ENCODE results near the gene KLF3. TPM values are rescaled to one million over a fixed set of nuclear protein-coding genes. Genes with fewer than 3 reads are reported as not detected.
A peak's percentile ranks its signal among the peaks of the same experiment; 100 is the strongest.

Gene KLF3
- total and polyA plus RNA-seq, 7 donors, result 29.2 to 64.0 (median 38.7) TPM

GRCh38 chr4:38735870-38736269, 71.9 kb downstream of the KLF3 start:
- WGBS, 2 donors, result 89 to 93% methylated on average over 3 of the region's 3 CpGs
- no peaks in the 10 kb centered on the region for H3K9me3 ChIP-seq
- H3K4me3 ChIP-seq, result no peak overlapping the region
- no peak overlapping the region for H3K27ac ChIP-seq
- H3K36me3 ChIP-seq, result no peaks in the 10 kb centered on the region
- DNase-seq, result no peak
- H3K4me1 ChIP-seq, result peaks cover 0 to 5% (median 3%) of the 10 kb centered on the region in 4 donors
- intact Hi-C loops (cut with DNase I), result no loop called here
- H3K27me3 ChIP-seq, result no peaks in the 10 kb centered on the region
- TF ChIP-seq POLR2A (IDR thresholded peaks at IDR 0.05), result no peak
- no peak for TF ChIP-seq CTCF (IDR thresholded peaks at IDR 0.05)
- no peak for TF ChIP-seq EP300 (IDR thresholded peaks at IDR 0.05)
- no peak for TF ChIP-seq POLR2AphosphoS5 (IDR thresholded peaks at IDR 0.05)

GRCh38 chr4:38738940-38739803, 75.2 kb downstream of the KLF3 start:
- no peak overlapping the region for H3K27ac ChIP-seq
- no peak for DNase-seq
- H3K27me3 ChIP-seq, result no peaks in the 10 kb centered on the region
- no peak overlapping the region for H3K4me3 ChIP-seq
- intact Hi-C loops (cut with DNase I), result no loop called here
- H3K36me3 ChIP-seq, result no peaks in the 10 kb centered on the region
- TF ChIP-seq POLR2A (IDR thresholded peaks at IDR 0.05) (no peak), EP300 (IDR thresholded peaks at IDR 0.05) (no peak), CTCF (IDR thresholded peaks at IDR 0.05) (no peak), POLR2AphosphoS5 (IDR thresholded peaks at IDR 0.05) (no peak)
- 95 to 96% methylated on average over 6 of the region's 6 CpGs for WGBS, 2 donors
- H3K9me3 ChIP-seq, result no peaks in the 10 kb centered on the region
- H3K4me1 ChIP-seq, result no peaks in the 10 kb centered on the region

GRCh38 chr4:38740303-38740702, 76.3 kb downstream of the KLF3 start:
- no peak overlapping the region for H3K4me3 ChIP-seq
- no peaks in the 10 kb centered on the region for H3K4me1 ChIP-seq
- TF ChIP-seq EP300 (IDR thresholded peaks at IDR 0.05), result no peak
- H3K27ac ChIP-seq, result no peak overlapping the region
- no peaks in the 10 kb centered on the region for H3K36me3 ChIP-seq
- no peaks in the 10 kb centered on the region for H3K9me3 ChIP-seq
- WGBS, 2 donors, result 48 to 73% methylated on average over 2 of the region's 2 CpGs
- no peaks in the 10 kb centered on the region for H3K27me3 ChIP-seq
- DNase-seq, result no peak
- intact Hi-C loops (cut with DNase I), result no loop called here

GRCh38 chr4:38743866-38744265, 79.9 kb downstream of the KLF3 start:
- Histone ChIP-seq H3K36me3 (no peaks in the 10 kb centered on the region), H3K4me1 (no peaks in the 10 kb centered on the region), H3K4me3 (no peak overlapping the region), H3K27ac (no peak overlapping the region), H3K27me3 (no peaks in the 10 kb centered on the region), H3K9me3 (peaks cover 0 to 5% (median 0%) of the 10 kb centered on the region in 4 donors)
- no peak for DNase-seq
- WGBS, 2 donors, result 58 to 91% methylated on average over 1 of the region's 1 CpG
- intact Hi-C loops (cut with DNase I), result no loop called here
- peak in 1 of 4 donors; percentile 21 for TF ChIP-seq POLR2AphosphoS5 (IDR thresholded peaks at IDR 0.05)
- no peak for TF ChIP-seq EP300 (IDR thresholded peaks at IDR 0.05)
- TF ChIP-seq CTCF (IDR thresholded peaks at IDR 0.05), result no peak

- TF ChIP-seq EP300 (IDR thresholded peaks at IDR 0.05) (no peak), POLR2AphosphoS5 (IDR thresholded peaks at IDR 0.05) (no peak), CTCF (IDR thresholded peaks at IDR 0.05) (no peak), POLR2A (IDR thresholded peaks at IDR 0.05) (no peak)
- no peak for DNase-seq
- Histone ChIP-seq H3K36me3 (no peaks in the 10 kb centered on the region), H3K4me3 (no peak overlapping the region), H3K4me1 (no peaks in the 10 kb centered on the region), H3K9me3 (peaks cover 0 to 5% (median 0%) of the 10 kb centered on the region in 4 donors), H3K27ac (no peak overlapping the region), H3K27me3 (no peaks in the 10 kb centered on the region)
- WGBS, 2 donors, result 94% methylated on average over 5 of the region's 5 CpGs
- intact Hi-C loops (cut with DNase I), result no loop called here
These were observed 81.9 kb downstream of the KLF3 start for GRCh38 chr4:38745881-38746280.

All from sigmoid colon (tissue), 7 donors.